Mononuclear cell (primary cell): Measurements from ENCODE around the gene GPR42. TPM values are rescaled to one million over a fixed set of nuclear protein-coding genes. Genes with fewer than 3 reads are reported as not detected.

Experiments used
- H3K27me3 ChIP-seq: 2 replicates; pipeline ENCODE4 v1.6.0; 2011; ENCODE audit warnings: low read length, control low read depth; ENCODE audit not compliant: insufficient read depth
- H3K4me1 ChIP-seq: 2 replicates; pipeline ENCODE4 v1.5.1; 2011; ENCODE audit warnings: mild to moderate bottlenecking, low read length, control low read depth; ENCODE audit not compliant: insufficient read depth
- H3K4me3 ChIP-seq: 2 replicates; pipeline ENCODE4 v1.5.1; 2011; ENCODE audit warnings: mild to moderate bottlenecking, low read length, moderate library complexity
- H3K9me3 ChIP-seq: 2 replicates; pipeline ENCODE4 v1.5.1; 2011; ENCODE audit warnings: low read depth, mild to moderate bottlenecking, control low read depth, low read length
- total RNA-seq: library from RNA; depleted of rRNA; stranded (reverse); fragments of >200 nt; gene quantifications from one replicate; pipeline ENCODE4 v1.2.3, GENCODE V29; 2012

The GPR42 gene
- total RNA-seq, 1 donor = 0.21 TPM

DNA sequence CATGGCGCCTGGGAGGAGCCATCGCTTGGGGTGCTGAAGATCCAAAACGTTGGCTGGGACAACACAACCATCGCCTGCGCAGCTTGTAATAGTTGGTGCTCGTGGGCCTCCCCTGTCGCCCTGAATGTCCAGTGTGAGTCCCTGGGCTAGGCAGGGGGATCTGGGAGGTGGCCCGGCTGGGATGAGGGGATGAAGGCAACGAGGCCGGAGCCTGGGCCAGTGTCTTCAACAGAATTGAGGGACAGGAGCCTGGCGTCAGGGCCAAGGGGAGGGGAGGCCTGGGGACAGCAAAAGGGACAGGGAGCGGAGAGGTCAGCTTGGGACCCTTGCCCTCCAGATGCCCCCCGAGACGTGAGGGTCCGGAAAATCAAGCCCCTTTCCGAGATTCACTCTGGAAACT is 29.9 kb upstream of the GPR42 start:
- Histone ChIP-seq H3K4me1 (peaks cover 12% of the 10 kb centered on the region), H3K9me3 (no peaks in the 10 kb centered on the region), H3K27me3 (no peaks in the 10 kb centered on the region), H3K4me3 (no peak overlapping the region)

DNA sequence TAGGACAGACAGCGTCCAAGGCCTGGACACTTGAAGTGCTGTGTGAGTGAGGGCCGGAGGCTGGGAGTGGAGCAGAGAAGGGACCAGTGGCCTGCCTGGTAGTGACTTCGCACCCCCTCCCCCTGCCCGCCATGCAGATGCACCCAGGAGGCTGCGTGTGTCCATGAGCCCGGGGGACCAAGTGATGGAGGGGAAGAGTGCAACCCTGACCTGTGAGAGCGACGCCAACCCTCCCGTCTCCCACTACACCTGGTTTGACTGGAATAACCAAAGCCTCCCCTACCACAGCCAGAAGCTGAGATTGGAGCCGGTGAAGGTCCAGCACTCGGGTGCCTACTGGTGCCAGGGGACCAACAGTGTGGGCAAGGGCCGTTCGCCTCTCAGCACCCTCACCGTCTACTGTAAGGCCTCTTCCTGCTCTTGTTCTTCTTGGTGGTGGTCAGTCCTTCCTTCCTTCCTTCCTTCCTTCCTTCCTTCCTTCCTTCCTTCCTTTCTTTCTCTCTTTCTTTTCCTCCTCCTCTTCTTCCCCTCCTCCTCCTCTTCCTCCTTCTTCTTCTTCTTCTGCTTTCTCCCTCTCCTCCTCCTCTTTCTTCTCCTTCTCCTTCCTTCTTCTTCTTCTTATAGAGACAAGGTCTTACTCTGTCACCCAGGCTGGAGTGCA is 29.2 kb upstream of the GPR42 start:
- H3K9me3 ChIP-seq = no peaks in the 10 kb centered on the region
- no peak overlapping the region for H3K4me3 ChIP-seq
- H3K4me1 ChIP-seq = peaks cover 19% of the 10 kb centered on the region
- H3K27me3 ChIP-seq = no peaks in the 10 kb centered on the region

- Histone ChIP-seq H3K27me3 (no peaks in the 10 kb centered on the region), H3K4me1 (peaks cover 22% of the 10 kb centered on the region), H3K9me3 (no peaks in the 10 kb centered on the region), H3K4me3 (no peak overlapping the region)
These were observed 28.4 kb upstream of the GPR42 start for GRCh38 chr19:35342430-35342829.

GRCh38 chr19:35344511-35345031 is 26.3 kb upstream of the GPR42 start:
- H3K4me3 ChIP-seq = no peak overlapping the region
- peaks cover 39% of the 10 kb centered on the region for H3K4me1 ChIP-seq
- no peaks in the 10 kb centered on the region for H3K9me3 ChIP-seq
- H3K27me3 ChIP-seq = no peaks in the 10 kb centered on the region

DNA sequence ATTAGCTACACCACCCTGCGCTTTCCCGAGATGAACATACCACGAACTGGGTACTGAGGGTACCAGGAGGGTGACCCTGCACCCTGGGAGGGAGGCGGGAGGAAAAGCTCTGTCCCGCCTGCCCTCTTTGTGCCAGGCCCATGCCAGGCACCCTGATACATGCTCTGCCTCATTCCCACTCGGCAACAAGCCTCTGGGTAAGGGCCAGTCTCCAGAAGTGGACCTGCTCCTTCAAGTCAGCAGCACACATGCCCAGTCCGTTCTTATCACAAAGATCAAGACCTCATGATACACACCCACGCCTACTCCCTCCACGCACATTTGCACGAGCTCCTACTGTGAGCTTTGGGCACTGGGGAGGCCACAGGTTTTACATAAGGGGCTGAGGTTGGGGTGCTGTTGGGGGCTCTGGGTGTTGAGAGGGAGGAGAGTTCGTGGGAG is 25.2 kb upstream of the GPR42 start:
- Histone ChIP-seq H3K4me3 (no peak overlapping the region), H3K27me3 (no peaks in the 10 kb centered on the region), H3K4me1 (peaks cover 39% of the 10 kb centered on the region)

DNA sequence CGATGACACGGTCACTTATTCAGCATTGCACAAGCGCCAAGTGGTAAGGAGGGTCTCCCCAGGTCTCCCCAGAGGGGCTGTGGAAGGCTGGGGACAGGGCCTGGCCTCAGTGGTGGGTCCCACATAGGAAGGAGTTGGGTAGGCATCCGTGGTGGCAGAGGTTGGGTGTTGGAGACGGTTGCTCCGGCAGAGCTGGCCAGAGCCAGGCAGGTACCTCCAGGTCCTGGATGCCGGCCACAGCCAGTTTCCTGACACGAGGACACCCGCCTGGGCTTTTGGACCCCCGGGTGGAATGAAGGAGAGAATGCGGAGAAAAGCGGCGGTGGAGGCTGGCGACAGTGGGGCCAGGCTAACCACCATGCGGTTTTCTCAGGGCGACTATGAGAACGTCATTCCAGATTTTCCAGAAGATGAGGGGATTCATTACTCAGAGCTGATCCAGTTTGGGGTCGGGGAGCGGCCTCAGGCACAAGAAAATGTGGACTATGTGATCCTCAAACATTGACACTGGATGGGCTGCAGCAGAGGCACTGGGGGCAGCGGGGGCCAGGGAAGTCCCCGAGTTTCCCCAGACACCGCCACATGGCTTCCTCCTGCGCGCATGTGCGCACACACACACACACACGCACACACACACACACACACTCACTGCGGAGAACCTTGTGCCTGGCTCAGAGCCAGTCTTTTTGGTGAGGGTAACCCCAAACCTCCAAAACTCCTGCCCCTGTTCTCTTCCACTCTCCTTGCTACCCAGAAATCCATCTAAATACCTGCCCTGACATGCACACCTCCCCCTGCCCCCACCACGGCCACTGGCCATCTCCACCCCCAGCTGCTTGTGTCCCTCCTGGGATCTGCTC is 24.4 kb upstream of the GPR42 start:
- Histone ChIP-seq H3K4me1 (peaks cover 39% of the 10 kb centered on the region), H3K4me3 (no peak overlapping the region), H3K27me3 (no peaks in the 10 kb centered on the region), H3K9me3 (no peaks in the 10 kb centered on the region)

More for the DNA sequence above, 25.2 kb upstream of the GPR42 start:
- no peaks in the 10 kb centered on the region for H3K9me3 ChIP-seq

- Histone ChIP-seq H3K4me1 (peaks cover 39% of the 10 kb centered on the region), H3K27me3 (no peaks in the 10 kb centered on the region), H3K9me3 (no peaks in the 10 kb centered on the region), H3K4me3 (no peak within 1 kb of the TSS)
These were observed 23.5 kb upstream of the GPR42 start, which contains the start of gene FFAR1 for GRCh38 chr19:35347171-35347929. FFAR1 (plus strand) TSS chr19:35347902; CDS start chr19:35351552, 3,650 bp downstream.

- Histone ChIP-seq H3K27me3 (no peaks in the 10 kb centered on the region), H3K4me1 (peaks cover 44% of the 10 kb centered on the region), H3K9me3 (no peaks in the 10 kb centered on the region), H3K4me3 (no peak overlapping the region)
These were observed 23.0 kb upstream of the GPR42 start for GRCh38 chr19:35347930-35348298.

GRCh38 chr19:35348911-35349611 is 21.8 kb upstream of the GPR42 start:
- Histone ChIP-seq H3K4me1 (peaks cover 49% of the 10 kb centered on the region), H3K4me3 (no peak overlapping the region), H3K9me3 (no peaks in the 10 kb centered on the region), H3K27me3 (no peaks in the 10 kb centered on the region)

GRCh38 chr19:35349614-35350521 is 21.0 kb upstream of the GPR42 start:
- Histone ChIP-seq H3K27me3 (no peaks in the 10 kb centered on the region), H3K9me3 (no peaks in the 10 kb centered on the region), H3K4me3 (no peak overlapping the region), H3K4me1 (peaks cover 49% of the 10 kb centered on the region)

GRCh38 chr19:35350591-35350990 is 20.3 kb upstream of the GPR42 start:
- no peak overlapping the region for H3K4me3 ChIP-seq
- H3K27me3 ChIP-seq = no peaks in the 10 kb centered on the region
- H3K9me3 ChIP-seq = no peaks in the 10 kb centered on the region
- peaks cover 47% of the 10 kb centered on the region for H3K4me1 ChIP-seq

DNA sequence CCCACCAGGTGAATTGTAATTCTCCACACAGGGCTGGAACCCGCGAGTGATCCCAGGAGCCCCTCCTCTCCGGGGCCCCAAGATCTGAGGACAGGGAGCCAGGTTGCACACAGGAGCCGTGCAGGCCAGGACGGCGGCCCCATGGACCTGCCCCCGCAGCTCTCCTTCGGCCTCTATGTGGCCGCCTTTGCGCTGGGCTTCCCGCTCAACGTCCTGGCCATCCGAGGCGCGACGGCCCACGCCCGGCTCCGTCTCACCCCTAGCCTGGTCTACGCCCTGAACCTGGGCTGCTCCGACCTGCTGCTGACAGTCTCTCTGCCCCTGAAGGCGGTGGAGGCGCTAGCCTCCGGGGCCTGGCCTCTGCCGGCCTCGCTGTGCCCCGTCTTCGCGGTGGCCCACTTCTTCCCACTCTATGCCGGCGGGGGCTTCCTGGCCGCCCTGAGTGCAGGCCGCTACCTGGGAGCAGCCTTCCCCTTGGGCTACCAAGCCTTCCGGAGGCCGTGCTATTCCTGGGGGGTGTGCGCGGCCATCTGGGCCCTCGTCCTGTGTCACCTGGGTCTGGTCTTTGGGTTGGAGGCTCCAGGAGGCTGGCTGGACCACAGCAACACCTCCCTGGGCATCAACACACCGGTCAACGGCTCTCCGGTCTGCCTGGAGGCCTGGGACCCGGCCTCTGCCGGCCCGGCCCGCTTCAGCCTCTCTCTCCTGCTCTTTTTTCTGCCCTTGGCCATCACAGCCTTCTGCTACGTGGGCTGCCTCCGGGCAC is 19.3 kb upstream of the GPR42 start:
- Histone ChIP-seq H3K4me1 (peaks cover 37% of the 10 kb centered on the region), H3K27me3 (no peaks in the 10 kb centered on the region), H3K4me3 (no peak overlapping the region), H3K9me3 (no peaks in the 10 kb centered on the region)

GRCh38 chr19:35352177-35352447 is 18.8 kb upstream of the GPR42 start:
- Histone ChIP-seq H3K27me3 (no peaks in the 10 kb centered on the region), H3K4me1 (peaks cover 32% of the 10 kb centered on the region), H3K9me3 (no peaks in the 10 kb centered on the region), H3K4me3 (no peak overlapping the region)
